Astrocyte (in vitro differentiated cells and primary cell): Measurements from ENCODE around the gene IQCE. TPM values are rescaled to one million over a fixed set of nuclear protein-coding genes. Genes with fewer than 3 reads are reported as not detected.

Experiments
- DNase-seq: peaks from one replicate; pipeline ENCODE4 v3.0.0-alpha.2; 2010; ENCODE audit warnings: low read depth
- FAIRE-seq: peaks from 2 replicates; lab custom pipeline; 2011; peaks lifted over from hg19 to GRCh38; lab: Jason Lieb, UNC
- H2AFZ ChIP-seq: 2 replicates; pipeline ENCODE4 v1.6.0; 2012; ENCODE audit warnings: low read depth, low read length, inconsistent platforms
- H3K27ac ChIP-seq: 2 replicates; pipeline ENCODE4 v1.5.1; 2011; ENCODE audit warnings: low read depth, low read length, inconsistent platforms
- H3K27me3 ChIP-seq: 2 replicates; pipeline ENCODE4 v1.6.0; 2011; ENCODE audit warnings: low read length, inconsistent platforms; ENCODE audit not compliant: insufficient read depth
- H3K36me3 ChIP-seq: 2 replicates; pipeline ENCODE4 v1.5.1; 2011; ENCODE audit warnings: low read length, inconsistent platforms; ENCODE audit not compliant: insufficient read depth
- H3K4me1 ChIP-seq: 2 replicates; pipeline ENCODE4 v1.5.1; 2011; ENCODE audit warnings: low read length, inconsistent platforms; ENCODE audit not compliant: insufficient read depth
- H3K4me2 ChIP-seq: 2 replicates; pipeline ENCODE4 v1.6.0; 2012; ENCODE audit warnings: low read length, inconsistent platforms
- H3K4me3 ChIP-seq: 2 replicates; pipeline ENCODE4 v1.5.1; 2011; ENCODE audit warnings: low read depth, mild to moderate bottlenecking, low read length, inconsistent platforms; ENCODE audit not compliant: insufficient read depth
- H3K79me2 ChIP-seq: 2 replicates; pipeline ENCODE4 v1.6.0; 2012; ENCODE audit warnings: mild to moderate bottlenecking, low read length, inconsistent platforms; ENCODE audit not compliant: insufficient read depth
- H3K9ac ChIP-seq: 2 replicates; pipeline ENCODE4 v1.6.0; 2012; ENCODE audit warnings: mild to moderate bottlenecking, low read length, inconsistent platforms
- H3K9me3 ChIP-seq: 2 replicates; pipeline ENCODE4 v1.5.1; 2012; ENCODE audit warnings: low read depth, mild to moderate bottlenecking, low read length, inconsistent platforms; ENCODE audit not compliant: insufficient read depth
- H4K20me1 ChIP-seq: 2 replicates; pipeline ENCODE4 v1.6.0; 2012; ENCODE audit warnings: low read length, inconsistent platforms; ENCODE audit not compliant: insufficient read depth
- H3K27ac Mint-ChIP-seq: one replicate; pipeline ENCODE4 v1.8.0; 2021; ENCODE audit warnings: mild to moderate bottlenecking, mixed read lengths; ENCODE audit not compliant: unreplicated experiment
- H3K27me3 Mint-ChIP-seq: one replicate; pipeline ENCODE4 v1.8.0; 2021; ENCODE audit warnings: low read depth, mixed read lengths; ENCODE audit not compliant: unreplicated experiment
- H3K36me3 Mint-ChIP-seq: one replicate; pipeline ENCODE4 v1.8.0; 2021; ENCODE audit warnings: low read depth, mixed read lengths; ENCODE audit not compliant: unreplicated experiment
- H3K4me1 Mint-ChIP-seq: one replicate; pipeline ENCODE4 v1.8.0; 2021; ENCODE audit warnings: low read depth, mixed read lengths; ENCODE audit not compliant: unreplicated experiment
- H3K4me3 Mint-ChIP-seq: one replicate; pipeline ENCODE4 v1.8.0; 2021; ENCODE audit warnings: mild to moderate bottlenecking, moderate library complexity, mixed read lengths; ENCODE audit not compliant: unreplicated experiment
- H3K9me3 Mint-ChIP-seq: one replicate; pipeline ENCODE4 v1.8.0; 2021; ENCODE audit warnings: mild to moderate bottlenecking, mixed read lengths; ENCODE audit not compliant: unreplicated experiment
- EZH2 ChIP-seq: IDR thresholded peaks from 2 replicates; pipeline ENCODE4 v1.6.1; 2012; ENCODE audit warnings: mild to moderate bottlenecking, low read length, inconsistent platforms; ENCODE audit not compliant: insufficient read depth
- total RNA-seq: library from RNA; stranded (reverse); gene quantifications from 2 replicates; pipeline ENCODE4 v1.2.1, GENCODE V29; 2021
- TF ChIP-seq, protein P1 (sequence below): IDR thresholded peaks from 2 replicates; pipeline ENCODE4 v1.5.1; 2011; ENCODE audit warnings: low read depth, mild to moderate bottlenecking, inconsistent platforms, low read length, moderate library complexity; ENCODE audit not compliant: insufficient read depth

IQCE gene
- total RNA-seq, 1 donor from 2014 or later = 13.1 TPM

DNA sequence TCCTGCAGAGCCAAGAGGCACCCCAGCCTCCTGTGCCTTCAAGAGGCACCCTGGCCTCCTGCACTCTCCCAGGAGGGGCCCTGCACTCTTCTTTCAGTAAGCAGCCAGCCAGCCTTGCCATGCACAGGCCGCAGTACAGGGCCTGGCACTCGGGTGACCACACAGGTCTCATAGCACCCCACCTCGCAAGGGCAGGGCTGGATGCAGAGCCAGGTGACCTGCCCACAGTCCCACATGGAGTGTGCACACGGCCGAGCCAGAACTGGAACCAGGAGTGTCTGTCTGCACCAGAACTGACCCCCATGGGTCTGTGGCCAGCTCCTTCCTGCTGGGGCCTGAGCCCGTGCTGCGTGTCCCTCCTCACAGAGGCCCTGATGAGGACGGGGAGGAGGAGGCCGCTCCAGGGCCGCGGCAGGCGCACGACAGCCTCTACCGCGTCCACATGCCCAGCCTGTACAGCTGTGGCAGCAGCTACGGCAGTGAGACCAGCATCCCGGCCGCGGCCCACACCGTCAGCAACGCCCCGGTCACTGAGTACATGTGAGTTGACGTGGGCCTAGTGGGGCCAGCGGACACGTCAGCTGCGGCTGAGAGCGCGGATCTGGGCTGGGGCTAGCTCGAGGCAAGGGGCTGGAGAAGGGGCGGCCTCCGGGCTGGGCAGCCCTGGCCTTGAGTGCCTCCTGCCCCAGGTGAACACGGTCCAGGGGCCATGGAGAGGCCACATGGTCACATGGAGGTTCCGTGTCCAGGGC lies 99.3 kb downstream of the IQCE start:
- peaks cover 3% of the 10 kb centered on the region for H3K4me1 ChIP-seq
- peaks cover 21% of the 10 kb centered on the region for H3K79me2 ChIP-seq
- H3K27ac ChIP-seq = no peak overlapping the region
- no peaks in the 10 kb centered on the region for H3K36me3 ChIP-seq
- peaks cover 71% of the 10 kb centered on the region for H4K20me1 ChIP-seq
- no peaks in the 10 kb centered on the region for H3K9me3 ChIP-seq
- TF ChIP-seq EZH2 = no peak
- H3K27me3 Mint-ChIP-seq = no peaks in the 10 kb centered on the region
- no peak overlapping the region for H3K4me2 ChIP-seq
- H3K4me1 Mint-ChIP-seq = peaks cover 3% of the 10 kb centered on the region
- H3K4me3 Mint-ChIP-seq = no peak overlapping the region
- H3K9ac ChIP-seq = no peak overlapping the region
- H3K27me3 ChIP-seq = no peaks in the 10 kb centered on the region
- FAIRE-seq = no peak
- H3K36me3 Mint-ChIP-seq = peaks cover 6% of the 10 kb centered on the region
- H3K4me3 ChIP-seq = no peak overlapping the region
- H2AFZ ChIP-seq = no peak overlapping the region
- no peaks in the 10 kb centered on the region for H3K9me3 Mint-ChIP-seq
- H3K27ac Mint-ChIP-seq = no peak overlapping the region
- DNase-seq = no peak

- H3K9me3 Mint-ChIP-seq = no peaks in the 10 kb centered on the region
- no peak overlapping the region for H2AFZ ChIP-seq
- no peak overlapping the region for H3K9ac ChIP-seq
- peaks cover 78% of the 10 kb centered on the region for H4K20me1 ChIP-seq
- H3K4me2 ChIP-seq = no peak overlapping the region
- H3K4me1 ChIP-seq = peaks cover 3% of the 10 kb centered on the region
- peaks cover 3% of the 10 kb centered on the region for H3K4me1 Mint-ChIP-seq
- H3K79me2 ChIP-seq = peaks cover 21% of the 10 kb centered on the region
- no peaks in the 10 kb centered on the region for H3K27me3 Mint-ChIP-seq
- H3K9me3 ChIP-seq = no peaks in the 10 kb centered on the region
- no peak overlapping the region for H3K27ac ChIP-seq
- no peaks in the 10 kb centered on the region for H3K27me3 ChIP-seq
- DNase-seq = no peak
- H3K36me3 Mint-ChIP-seq = peaks cover 6% of the 10 kb centered on the region
- no peak overlapping the region for H3K4me3 Mint-ChIP-seq
- no peak for TF ChIP-seq EZH2
- TF ChIP-seq, protein P1, sequence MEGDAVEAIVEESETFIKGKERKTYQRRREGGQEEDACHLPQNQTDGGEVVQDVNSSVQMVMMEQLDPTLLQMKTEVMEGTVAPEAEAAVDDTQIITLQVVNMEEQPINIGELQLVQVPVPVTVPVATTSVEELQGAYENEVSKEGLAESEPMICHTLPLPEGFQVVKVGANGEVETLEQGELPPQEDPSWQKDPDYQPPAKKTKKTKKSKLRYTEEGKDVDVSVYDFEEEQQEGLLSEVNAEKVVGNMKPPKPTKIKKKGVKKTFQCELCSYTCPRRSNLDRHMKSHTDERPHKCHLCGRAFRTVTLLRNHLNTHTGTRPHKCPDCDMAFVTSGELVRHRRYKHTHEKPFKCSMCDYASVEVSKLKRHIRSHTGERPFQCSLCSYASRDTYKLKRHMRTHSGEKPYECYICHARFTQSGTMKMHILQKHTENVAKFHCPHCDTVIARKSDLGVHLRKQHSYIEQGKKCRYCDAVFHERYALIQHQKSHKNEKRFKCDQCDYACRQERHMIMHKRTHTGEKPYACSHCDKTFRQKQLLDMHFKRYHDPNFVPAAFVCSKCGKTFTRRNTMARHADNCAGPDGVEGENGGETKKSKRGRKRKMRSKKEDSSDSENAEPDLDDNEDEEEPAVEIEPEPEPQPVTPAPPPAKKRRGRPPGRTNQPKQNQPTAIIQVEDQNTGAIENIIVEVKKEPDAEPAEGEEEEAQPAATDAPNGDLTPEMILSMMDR = no peak
- FAIRE-seq = no peak
- H3K4me3 ChIP-seq = no peak overlapping the region
- H3K36me3 ChIP-seq = no peaks in the 10 kb centered on the region
- no peak overlapping the region for H3K27ac Mint-ChIP-seq
Measured at GRCh38 chr7:2658941-2659340, 100.2 kb downstream of the IQCE start.

DNA sequence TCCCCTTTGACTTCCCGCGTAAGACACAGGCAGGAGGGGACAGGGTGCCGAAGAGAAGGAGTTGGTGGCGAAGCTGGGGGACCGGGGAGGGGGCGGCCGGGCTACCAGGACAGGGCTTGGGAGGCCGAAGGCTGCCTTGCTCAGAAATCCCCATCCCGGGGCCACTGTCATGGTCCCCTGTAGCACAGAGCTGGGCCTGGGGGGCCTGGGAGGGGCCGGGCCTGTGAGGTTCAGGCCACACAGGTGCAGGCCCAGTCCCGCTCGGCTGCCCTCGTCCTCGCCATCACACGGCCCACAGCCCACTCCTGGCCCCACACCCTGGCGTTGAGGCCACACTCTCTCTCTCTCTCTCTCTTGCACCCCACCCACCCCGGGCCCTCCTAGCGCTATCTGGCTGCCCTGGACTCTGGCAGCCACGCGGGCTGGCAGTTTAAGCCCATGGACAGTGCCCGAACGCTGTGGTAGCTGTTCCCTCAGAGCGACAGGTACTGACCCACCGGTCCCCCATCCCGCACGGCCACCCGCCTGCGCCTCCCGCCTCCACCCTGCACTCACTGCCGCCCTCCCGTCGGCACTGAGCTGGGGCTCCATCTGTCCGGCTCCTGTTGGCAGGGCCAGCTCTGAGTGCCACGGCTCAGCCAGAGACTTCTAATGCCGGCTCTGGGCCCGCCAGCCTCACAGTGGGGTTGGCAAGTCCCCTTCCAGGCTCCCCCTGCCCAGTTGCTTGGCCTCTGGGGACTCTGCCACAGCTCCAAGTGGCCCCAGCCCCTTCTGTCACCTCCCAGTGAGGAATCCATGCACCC lies 101.0 kb downstream of the IQCE start:
- no peak overlapping the region for H2AFZ ChIP-seq
- TF ChIP-seq EZH2 = no peak
- TF ChIP-seq, protein P1 = no peak
- no peak for FAIRE-seq
- H3K36me3 Mint-ChIP-seq = peaks cover 4% of the 10 kb centered on the region
- H3K4me3 Mint-ChIP-seq = no peak overlapping the region
- H3K79me2 ChIP-seq = peaks cover 21% of the 10 kb centered on the region
- H3K27ac Mint-ChIP-seq = no peak overlapping the region
- H4K20me1 ChIP-seq = peaks cover 76% of the 10 kb centered on the region
- no peaks in the 10 kb centered on the region for H3K36me3 ChIP-seq
- H3K4me3 ChIP-seq = no peak overlapping the region
- H3K9me3 ChIP-seq = no peaks in the 10 kb centered on the region
- no peak overlapping the region for H3K4me2 ChIP-seq
- H3K9me3 Mint-ChIP-seq = no peaks in the 10 kb centered on the region
- H3K27me3 Mint-ChIP-seq = no peaks in the 10 kb centered on the region
- peaks cover 3% of the 10 kb centered on the region for H3K4me1 Mint-ChIP-seq
- DNase-seq = no peak
- H3K9ac ChIP-seq = no peak overlapping the region
- peaks cover 3% of the 10 kb centered on the region for H3K4me1 ChIP-seq
- H3K27me3 ChIP-seq = no peaks in the 10 kb centered on the region
- no peak overlapping the region for H3K27ac ChIP-seq
